ENCODE measurements around the gene PALM2AKAP2.

DNA sequence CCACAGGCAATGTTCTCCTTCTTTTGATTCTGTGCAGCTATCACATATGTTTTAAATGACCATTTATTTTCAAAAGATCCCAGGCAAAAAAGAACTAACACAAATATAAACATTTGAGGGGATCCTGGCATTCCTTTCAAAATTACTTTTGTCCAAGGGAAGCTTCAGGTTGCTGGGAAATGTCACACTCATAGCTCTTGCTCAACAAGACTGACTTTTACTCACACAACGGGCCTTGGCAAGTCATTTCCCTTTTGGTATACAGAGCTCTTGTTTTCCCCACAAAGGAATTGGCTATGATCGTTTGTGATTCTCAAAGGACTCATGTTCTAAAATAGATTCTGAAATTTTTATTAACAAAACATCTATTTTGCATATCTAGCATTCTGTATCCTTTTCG lies 4.5 kb upstream of the PALM2AKAP2 start:
- TF ChIP-seq, protein P1, sequence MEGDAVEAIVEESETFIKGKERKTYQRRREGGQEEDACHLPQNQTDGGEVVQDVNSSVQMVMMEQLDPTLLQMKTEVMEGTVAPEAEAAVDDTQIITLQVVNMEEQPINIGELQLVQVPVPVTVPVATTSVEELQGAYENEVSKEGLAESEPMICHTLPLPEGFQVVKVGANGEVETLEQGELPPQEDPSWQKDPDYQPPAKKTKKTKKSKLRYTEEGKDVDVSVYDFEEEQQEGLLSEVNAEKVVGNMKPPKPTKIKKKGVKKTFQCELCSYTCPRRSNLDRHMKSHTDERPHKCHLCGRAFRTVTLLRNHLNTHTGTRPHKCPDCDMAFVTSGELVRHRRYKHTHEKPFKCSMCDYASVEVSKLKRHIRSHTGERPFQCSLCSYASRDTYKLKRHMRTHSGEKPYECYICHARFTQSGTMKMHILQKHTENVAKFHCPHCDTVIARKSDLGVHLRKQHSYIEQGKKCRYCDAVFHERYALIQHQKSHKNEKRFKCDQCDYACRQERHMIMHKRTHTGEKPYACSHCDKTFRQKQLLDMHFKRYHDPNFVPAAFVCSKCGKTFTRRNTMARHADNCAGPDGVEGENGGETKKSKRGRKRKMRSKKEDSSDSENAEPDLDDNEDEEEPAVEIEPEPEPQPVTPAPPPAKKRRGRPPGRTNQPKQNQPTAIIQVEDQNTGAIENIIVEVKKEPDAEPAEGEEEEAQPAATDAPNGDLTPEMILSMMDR (IDR thresholded peaks at IDR 0.05 in 4 of 5, conservative IDR thresholded peaks at IDR 0.05 in 1 of 5), result no peak
- TF ChIP-seq POLR2A (IDR thresholded peaks at IDR 0.05), result no peak

All from gastrocnemius medialis (tissue), 4 donors.